GM13977 (cell line): ENCODE measurements around the gene RIMBP2.

Experiments
- DNase-seq: peaks from one replicate; pipeline ENCODE4 v3.0.0; 2012; ENCODE audit warnings: low spot score
- in situ Hi-C: fragments of 300-500 bp; cut with MboI; formaldehyde crosslinking; loops from one replicate; pipeline ENCODE4 v1.12.0; 2022; ENCODE audit warnings: low sequenced_read_pairs, low pct_unique_long_range_greater_than_20kb, mixed read lengths, inconsistent platforms; ENCODE audit not compliant: unreplicated experiment
- TF ChIP-seq, protein P1 (sequence below): IDR thresholded peaks from 2 replicates; pipeline ENCODE4 v1.5.1; 2012; ENCODE audit warnings: mild to moderate bottlenecking, control low read depth; ENCODE audit not compliant: insufficient read depth; ENCODE audit errors: extremely low read depth, missing control alignments

The RIMBP2 gene

DNA sequence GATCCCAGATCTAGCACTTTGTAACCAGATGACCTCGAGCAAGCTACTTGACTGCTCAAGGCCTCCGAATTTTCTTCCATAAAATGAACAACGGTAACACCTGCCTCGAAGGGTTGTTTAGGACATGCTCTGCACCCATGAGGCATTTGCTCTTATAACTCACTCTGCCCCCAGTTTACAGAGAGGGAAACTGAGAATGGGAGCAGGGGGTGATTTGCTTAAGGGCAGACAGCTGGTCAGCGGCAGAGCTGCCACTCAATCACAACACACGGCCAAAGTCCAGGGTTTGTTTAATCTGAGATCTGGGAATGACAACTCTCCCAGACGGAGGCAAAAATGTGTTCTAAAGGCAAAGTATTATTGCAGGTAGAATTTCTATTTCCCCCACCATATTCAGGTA lies 156.3 kb downstream of the RIMBP2 start:
- DNase-seq = no peak
- TF ChIP-seq, protein P1, sequence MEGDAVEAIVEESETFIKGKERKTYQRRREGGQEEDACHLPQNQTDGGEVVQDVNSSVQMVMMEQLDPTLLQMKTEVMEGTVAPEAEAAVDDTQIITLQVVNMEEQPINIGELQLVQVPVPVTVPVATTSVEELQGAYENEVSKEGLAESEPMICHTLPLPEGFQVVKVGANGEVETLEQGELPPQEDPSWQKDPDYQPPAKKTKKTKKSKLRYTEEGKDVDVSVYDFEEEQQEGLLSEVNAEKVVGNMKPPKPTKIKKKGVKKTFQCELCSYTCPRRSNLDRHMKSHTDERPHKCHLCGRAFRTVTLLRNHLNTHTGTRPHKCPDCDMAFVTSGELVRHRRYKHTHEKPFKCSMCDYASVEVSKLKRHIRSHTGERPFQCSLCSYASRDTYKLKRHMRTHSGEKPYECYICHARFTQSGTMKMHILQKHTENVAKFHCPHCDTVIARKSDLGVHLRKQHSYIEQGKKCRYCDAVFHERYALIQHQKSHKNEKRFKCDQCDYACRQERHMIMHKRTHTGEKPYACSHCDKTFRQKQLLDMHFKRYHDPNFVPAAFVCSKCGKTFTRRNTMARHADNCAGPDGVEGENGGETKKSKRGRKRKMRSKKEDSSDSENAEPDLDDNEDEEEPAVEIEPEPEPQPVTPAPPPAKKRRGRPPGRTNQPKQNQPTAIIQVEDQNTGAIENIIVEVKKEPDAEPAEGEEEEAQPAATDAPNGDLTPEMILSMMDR = no peak
- in situ Hi-C loops = no loop called here

DNA sequence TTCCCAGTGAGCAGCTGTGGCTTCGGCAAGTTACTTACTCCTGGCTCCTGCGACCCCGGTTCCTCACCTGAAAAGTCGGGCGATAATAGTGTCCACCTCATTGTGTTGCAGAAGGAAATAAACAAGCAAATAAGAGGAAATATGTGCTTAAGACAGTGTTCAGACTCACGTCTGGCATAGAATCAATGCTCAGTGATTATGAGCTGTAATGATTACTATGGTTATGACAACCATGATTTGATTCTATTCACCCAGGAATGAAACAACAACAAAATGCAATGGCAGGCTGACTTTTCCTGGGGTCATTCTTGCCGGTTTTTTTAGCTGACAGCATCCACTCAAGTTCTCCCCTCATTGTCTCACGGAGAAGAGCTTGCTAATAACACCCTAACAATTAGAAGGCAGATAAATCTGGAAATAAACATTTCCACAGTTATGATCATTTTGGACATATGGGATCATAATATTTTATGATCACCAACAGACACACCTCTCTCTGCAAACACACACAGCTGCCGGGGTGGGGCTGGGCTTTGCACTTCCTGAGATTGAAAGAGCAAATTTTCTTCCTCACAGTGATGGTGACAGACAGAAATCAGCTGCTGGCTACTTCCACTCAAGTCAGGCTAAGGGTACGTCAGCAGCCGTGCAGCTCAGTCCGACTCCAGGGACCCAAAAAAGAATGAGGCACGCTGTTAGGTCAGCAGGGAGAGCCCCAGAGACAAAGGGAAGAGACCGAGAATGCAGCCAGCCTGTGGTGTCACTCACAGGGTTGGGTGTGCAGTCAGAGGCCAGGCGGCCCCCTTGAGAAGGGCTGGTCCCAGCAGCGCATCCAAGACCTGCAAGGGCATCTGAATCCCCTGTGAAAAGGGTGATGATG lies 158.0 kb downstream of the RIMBP2 start:
- DNase-seq = no peak
- TF ChIP-seq, protein P1 = no peak
- in situ Hi-C loops = no loop called here

DNA sequence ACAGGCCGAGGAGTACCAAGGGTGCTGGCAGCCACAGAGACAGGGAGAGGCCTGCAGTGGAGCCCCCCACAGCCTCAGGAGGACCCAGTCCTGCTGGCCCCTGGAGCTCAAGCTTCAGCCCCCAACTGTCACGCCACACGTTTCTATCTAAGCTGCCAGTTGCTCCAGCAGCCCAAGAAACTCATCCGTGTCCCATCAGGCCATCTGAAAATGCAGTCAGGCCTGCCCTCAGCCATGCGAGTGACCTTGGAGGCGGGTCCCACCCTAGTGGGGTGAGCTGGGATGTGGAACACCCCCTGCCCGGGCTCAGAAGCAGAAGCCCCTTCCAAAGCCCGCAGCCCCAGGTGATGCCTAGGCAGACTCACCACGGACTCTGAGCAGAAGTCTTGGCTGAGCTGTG lies 158.9 kb downstream of the RIMBP2 start:
- DNase-seq = no peak
- TF ChIP-seq, protein P1 = no peak
- in situ Hi-C loops = no loop called here

DNA sequence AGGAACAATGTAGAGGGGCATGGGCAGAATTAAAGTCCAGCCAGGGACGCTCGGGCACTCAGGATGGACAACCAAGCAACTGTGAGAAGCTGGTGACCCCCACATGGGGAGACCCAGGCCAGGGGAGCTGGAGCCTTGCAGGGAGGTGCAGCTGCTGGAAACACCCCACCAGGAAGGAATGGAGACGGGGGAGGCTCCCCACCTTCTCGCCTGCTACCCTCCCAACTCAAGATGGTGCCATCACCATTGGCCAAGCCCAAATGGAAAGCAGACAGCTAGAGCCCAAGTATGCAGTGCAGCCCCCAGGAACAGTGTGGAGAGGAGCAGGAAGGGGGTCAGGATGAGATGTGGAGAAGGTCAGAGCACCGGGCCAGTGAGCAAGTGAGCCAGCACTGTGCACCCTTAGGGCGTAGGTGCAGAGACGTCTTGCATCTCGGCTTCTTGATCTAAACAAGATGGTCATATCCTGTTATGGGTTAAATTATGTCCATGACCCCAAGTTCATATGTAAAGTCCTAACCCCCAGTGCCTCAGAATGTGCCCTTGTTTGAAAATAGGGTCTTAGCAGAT lies 159.5 kb downstream of the RIMBP2 start:
- in situ Hi-C loops = no loop called here
- TF ChIP-seq, protein P1 = no peak
- DNase-seq = no peak

DNA sequence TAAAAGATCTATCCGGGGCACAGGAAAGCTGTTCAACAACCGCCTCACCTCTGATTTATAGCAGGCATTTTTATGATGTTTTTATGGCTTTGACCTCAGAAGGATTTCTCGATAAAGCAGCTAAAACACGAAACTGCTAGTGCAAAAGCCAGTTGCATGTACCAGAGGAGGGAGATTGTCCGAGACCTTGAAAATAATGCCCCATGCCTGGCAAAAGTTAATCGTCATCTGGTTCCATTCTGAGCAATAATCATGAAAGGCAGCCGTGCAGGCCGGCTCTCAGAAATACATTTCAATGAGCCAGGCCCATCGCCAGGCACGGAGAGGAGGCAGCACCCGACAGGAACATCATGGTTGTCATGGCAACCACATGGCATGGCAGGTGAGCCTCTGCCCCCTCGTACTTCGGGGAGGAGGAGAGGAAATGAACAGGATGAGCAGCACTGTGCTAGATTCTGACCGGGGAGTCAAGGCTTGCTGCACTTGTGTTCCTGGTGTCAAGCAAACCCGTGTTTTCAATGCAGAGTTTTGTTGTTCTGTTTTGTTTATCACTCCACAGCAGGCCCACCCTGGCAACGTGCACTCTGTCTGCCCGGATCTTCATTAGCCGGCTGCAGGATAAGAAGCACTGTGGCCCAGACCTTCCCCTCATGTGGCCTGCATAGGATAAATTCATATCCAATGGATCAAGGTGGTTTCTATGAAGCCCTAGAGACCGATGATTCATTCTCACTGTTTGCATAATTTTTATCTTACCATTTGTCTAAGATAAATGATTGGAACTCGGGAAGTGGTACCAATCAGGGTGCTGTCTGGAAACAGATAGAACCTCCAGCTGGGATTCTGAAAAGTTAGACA lies 160.2 kb downstream of the RIMBP2 start:
- TF ChIP-seq, protein P1 = no peak
- DNase-seq = no peak
- in situ Hi-C loops = no loop called here

DNA sequence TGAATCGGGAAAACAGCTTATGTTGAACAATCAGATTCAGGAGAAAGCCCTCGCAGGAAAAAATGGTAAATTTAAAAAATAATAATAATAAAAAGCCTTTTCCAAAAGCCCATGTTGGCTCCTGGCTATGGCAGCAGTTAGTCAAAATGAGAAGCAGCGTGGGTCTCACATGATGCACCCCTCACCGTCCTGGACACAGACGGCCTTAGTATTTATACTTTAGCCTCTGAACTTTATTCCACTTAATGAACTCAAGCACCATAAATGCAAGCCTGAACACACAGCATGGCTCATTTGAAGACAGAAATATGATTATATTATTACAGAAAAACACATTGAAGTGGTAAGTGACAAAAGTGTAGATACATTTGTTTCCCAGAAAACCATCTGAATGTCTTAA lies 160.9 kb downstream of the RIMBP2 start:
- TF ChIP-seq, protein P1 = no peak
- in situ Hi-C loops = no loop called here
- DNase-seq = no peak
